HUES6 (cell line): ENCODE results near the gene ZNF213.

Experiments
- H3K27ac ChIP-seq: 2 replicates; pipeline ENCODE4 v1.7.0; 2013; ENCODE audit warnings: low read depth, mild to moderate bottlenecking, low read length, inconsistent platforms
- H3K27me3 ChIP-seq: 2 replicates; pipeline ENCODE4 v1.6.1; 2013; ENCODE audit warnings: low read length; ENCODE audit not compliant: control insufficient read depth, insufficient read depth
- H3K36me3 ChIP-seq: 2 replicates; pipeline ENCODE4 v1.6.1; 2013; ENCODE audit warnings: low read length; ENCODE audit not compliant: control insufficient read depth, insufficient read depth
- H3K4me1 ChIP-seq: 2 replicates; pipeline ENCODE4 v1.6.1; 2013; ENCODE audit warnings: low read length; ENCODE audit not compliant: control insufficient read depth, insufficient read depth
- H3K4me3 ChIP-seq: 2 replicates; pipeline ENCODE4 v1.5.1; 2013; ENCODE audit warnings: low read depth, low read length
- H3K9ac ChIP-seq: one replicate; pipeline ENCODE4 v1.6.1; 2013; ENCODE audit warnings: mild to moderate bottlenecking, low read length
- H3K9me3 ChIP-seq: 2 replicates; pipeline ENCODE4 v1.6.1; 2013; ENCODE audit warnings: low read depth, low read length; ENCODE audit not compliant: control insufficient read depth, insufficient read depth

ZNF213 gene

DNA sequence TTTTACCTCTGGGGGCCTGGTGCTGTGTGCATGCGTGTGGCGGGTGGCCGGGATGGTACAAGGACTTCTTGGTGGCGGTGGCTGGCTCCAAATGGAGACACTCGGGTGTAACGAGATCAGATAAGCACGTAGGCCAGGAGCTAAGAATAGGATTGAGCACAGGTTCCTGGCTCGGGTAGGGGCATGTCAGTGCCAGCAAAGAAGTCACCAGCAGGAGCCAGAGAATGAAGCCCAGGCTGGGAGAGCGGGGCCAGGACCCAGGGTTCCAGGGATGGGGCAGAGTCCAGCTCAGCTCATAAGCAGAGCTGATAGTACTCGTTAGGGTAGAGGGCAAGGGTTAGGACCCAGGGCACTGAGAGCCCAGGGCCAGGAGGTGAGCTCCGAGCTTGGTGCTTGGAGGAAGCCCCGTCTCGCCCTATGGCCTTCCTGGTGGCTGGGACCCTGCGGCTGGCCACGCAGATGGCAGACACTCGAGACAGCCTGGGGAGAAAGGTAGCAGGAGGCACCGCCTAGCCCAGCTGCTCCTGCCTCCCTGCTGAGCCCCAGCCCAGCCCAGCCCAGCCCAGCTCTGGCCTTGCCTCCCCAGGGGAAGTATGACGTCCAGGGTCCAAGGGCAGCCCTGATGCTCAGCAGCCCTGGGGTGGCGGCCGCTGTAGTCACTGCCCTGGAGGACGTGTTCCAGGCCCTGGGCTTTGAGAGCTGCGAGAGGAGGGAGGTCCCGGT is 8.9 kb downstream of the ZNF213 start:
- H3K4me1 ChIP-seq: no peaks in the 10 kb centered on the region
- H3K9ac ChIP-seq: no peak overlapping the region
- peaks cover 10% of the 10 kb centered on the region for H3K27me3 ChIP-seq
- no peak overlapping the region for H3K27ac ChIP-seq
- H3K36me3 ChIP-seq: peaks cover 24% of the 10 kb centered on the region
- H3K9me3 ChIP-seq: no peaks in the 10 kb centered on the region
- H3K4me3 ChIP-seq: no peak overlapping the region

DNA sequence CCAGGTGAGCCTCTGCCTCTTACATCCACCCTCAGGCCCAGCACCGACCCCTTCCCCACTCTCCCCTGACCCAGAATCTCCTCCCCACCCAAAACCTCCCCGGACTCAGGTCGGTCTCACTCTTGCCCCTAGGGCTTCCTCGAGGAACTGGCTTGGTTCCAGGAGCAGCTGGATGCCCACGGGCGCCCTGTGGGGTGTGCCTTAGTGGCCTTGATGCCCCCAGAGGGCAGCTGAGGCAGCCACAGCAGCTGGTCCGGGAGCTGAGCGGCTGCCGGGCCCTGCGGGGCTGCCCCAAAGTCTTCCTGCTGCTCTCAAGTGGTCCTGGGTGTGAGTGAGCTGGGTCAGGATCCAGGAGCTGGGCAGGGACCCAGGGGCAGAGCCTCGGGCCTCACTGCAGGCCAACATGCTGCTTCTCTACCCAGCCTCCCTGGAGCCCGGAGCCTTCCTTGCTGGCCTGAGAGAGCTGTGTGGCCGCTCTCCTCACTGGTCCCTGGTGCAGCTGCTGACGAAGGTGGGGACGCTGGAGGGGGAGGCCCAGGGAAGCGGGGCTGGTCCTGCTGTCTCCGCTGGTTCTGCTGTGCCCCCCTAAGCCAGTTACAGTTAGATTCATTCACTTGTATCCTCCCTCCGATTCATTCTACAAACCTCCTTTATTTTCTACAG is 9.6 kb downstream of the ZNF213 start:
- peaks cover 16% of the 10 kb centered on the region for H3K27me3 ChIP-seq
- peaks cover 5% of the 10 kb centered on the region for H3K4me1 ChIP-seq
- H3K9me3 ChIP-seq: no peaks in the 10 kb centered on the region
- H3K36me3 ChIP-seq: peaks cover 18% of the 10 kb centered on the region
- no peak overlapping the region for H3K9ac ChIP-seq
- H3K4me3 ChIP-seq: no peak overlapping the region
- no peak overlapping the region for H3K27ac ChIP-seq

DNA sequence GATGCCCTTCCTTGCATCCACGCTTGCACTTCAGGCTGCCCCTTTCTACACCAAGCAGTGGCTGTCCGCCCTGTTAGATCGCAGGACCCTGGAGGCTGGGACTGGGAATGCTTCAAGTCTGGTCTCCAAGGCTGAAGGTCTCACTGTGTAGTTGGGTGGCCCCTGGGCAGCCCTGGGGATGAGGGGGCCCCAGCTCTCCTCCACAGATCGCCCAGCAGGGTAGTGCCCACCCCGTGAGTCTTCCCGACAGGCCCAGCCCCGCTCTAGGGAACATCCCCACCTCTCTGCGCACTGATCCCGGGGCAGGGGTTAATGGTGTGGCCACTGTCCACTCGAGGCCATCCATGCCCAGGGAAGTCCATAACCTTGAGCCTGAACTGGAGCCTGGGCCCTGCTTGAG is 10.3 kb downstream of the ZNF213 start:
- H3K27me3 ChIP-seq: peaks cover 16% of the 10 kb centered on the region
- H3K36me3 ChIP-seq: peaks cover 18% of the 10 kb centered on the region
- no peak overlapping the region for H3K9ac ChIP-seq
- no peak overlapping the region for H3K4me3 ChIP-seq
- H3K4me1 ChIP-seq: peaks cover 6% of the 10 kb centered on the region
- H3K27ac ChIP-seq: no peak overlapping the region
- H3K9me3 ChIP-seq: no peaks in the 10 kb centered on the region

DNA sequence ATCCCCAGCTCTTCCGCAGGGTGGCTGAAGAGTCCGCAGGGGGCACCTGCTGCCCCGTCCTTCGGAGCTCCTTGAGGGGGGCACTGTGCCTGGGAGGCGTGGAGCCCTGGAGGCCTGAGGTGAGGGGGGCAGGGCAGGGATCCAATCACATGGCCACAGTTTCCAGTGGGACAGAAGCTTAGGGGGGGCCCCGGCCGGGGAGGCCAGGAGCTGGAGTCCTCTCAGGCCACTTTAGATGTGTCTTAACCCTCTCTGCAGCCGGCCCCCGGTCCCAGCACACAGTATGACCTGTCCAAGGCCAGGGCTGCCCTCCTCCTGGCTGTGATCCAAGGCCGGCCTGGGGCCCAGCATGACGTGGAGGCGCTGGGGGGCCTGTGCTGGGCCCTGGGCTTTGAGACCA is 10.8 kb downstream of the ZNF213 start:
- Histone ChIP-seq H3K9ac (no peak overlapping the region), H3K36me3 (peaks cover 18% of the 10 kb centered on the region), H3K4me3 (no peak overlapping the region), H3K27ac (no peak overlapping the region), H3K4me1 (peaks cover 6% of the 10 kb centered on the region), H3K9me3 (no peaks in the 10 kb centered on the region), H3K27me3 (peaks cover 16% of the 10 kb centered on the region)

DNA sequence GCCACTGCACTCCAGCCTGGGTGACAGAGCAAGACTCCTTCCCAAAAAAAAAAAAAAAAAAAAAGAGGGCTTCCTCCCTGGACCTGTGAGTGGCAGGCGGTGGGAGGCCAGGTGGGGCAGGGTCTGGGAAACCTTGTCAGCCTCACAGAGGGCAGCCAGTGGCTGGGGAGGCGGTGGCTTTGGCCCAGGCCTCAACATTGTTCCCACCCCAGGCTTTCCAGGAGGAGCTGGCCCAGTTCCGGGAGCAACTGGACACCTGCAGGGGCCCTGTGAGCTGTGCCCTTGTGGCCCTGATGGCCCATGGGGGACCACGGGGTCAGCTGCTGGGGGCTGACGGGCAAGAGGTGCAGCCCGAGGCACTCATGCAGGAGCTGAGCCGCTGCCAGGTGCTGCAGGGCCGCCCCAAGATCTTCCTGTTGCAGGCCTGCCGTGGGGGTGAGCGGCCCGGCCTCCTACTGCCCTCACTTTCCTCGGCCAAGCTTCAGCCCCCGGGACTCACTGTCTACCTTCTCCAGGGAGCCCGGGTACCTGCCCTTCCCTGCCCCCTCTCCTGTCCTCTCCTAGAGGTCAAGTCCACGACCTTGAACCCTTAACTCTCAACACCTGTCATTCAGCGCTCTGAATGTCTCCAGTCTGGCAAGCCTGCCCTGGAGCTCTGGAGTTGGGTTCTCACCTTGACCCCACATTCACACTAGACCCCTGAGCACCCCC is 12.4 kb downstream of the ZNF213 start:
- no peak overlapping the region for H3K4me3 ChIP-seq
- peaks cover 4% of the 10 kb centered on the region for H3K36me3 ChIP-seq
- H3K9ac ChIP-seq: no peak overlapping the region
- peaks cover 6% of the 10 kb centered on the region for H3K4me1 ChIP-seq
- peaks cover 16% of the 10 kb centered on the region for H3K27me3 ChIP-seq
- no peak overlapping the region for H3K27ac ChIP-seq
- H3K9me3 ChIP-seq: no peaks in the 10 kb centered on the region

DNA sequence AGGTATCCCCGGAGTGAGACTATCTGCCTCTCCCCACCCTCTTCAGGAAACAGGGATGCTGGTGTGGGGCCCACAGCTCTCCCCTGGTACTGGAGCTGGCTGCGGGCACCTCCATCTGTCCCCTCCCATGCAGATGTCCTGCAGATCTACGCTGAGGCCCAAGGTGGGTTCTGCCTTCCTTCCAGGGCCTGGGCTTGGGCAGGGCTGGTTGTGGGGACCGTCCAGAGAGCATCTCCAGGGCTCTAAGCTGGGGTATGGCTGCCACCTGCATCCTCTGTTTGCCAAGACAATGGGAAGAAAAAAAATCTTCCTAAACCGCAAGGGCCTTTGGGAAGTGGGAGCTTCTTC is 12.9 kb downstream of the ZNF213 start:
- Histone ChIP-seq H3K4me3 (no peak overlapping the region), H3K9ac (no peak overlapping the region), H3K4me1 (peaks cover 6% of the 10 kb centered on the region), H3K27ac (no peak overlapping the region), H3K9me3 (no peaks in the 10 kb centered on the region), H3K36me3 (no peaks in the 10 kb centered on the region), H3K27me3 (peaks cover 16% of the 10 kb centered on the region)

DNA sequence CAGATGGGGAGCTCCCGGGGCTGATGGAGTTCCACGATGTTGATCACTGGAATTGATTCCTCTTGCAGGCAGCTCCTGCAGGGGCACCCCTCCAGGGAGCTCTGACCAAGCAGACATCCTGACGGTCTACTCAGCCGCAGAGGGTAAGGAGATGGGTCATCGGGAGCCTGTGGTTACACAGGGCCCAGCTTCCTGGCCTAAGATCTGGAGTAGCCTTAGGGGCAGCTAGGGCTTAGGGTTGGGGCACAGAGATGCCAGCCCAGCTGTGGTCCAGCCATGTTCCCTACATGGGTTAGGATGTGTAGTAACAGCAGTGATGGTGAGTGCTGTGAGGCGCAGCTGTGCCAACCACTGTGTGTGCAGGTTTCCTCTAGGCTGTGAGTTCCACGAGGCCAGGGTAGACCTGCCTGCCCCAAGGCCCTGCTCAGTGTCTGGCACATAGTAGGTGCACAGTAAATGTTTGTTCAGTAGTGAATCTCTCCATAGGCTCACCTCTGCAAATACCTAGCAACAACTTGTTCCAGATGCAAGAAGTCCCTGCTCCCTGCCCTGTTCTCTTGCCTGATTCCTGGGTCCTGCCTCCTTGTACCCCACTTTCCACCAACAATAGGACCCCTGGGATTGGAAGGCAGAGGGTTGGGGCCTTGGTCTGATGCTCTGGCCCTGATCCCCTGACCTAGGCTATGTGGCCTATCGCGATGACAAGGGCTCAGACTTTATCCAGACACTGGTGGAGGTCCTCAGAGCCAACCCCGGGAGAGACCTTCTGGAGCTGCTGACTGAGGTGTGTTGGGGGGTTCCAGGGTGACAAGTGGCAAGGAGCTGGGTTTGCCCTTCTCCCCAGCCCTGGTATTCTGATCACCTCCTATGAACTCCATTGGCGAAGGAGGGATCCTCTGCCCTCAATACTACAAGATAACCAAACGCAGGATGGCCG is 13.7 kb downstream of the ZNF213 start:
- no peak overlapping the region for H3K27ac ChIP-seq
- H3K27me3 ChIP-seq: peaks cover 16% of the 10 kb centered on the region
- H3K9ac ChIP-seq: no peak overlapping the region
- peak overlapping the region; percentile 98; the same call in 1 of the 2 replicates for H3K4me3 ChIP-seq
- H3K4me1 ChIP-seq: peaks cover 6% of the 10 kb centered on the region
- H3K9me3 ChIP-seq: no peaks in the 10 kb centered on the region
- H3K36me3 ChIP-seq: no peaks in the 10 kb centered on the region

DNA sequence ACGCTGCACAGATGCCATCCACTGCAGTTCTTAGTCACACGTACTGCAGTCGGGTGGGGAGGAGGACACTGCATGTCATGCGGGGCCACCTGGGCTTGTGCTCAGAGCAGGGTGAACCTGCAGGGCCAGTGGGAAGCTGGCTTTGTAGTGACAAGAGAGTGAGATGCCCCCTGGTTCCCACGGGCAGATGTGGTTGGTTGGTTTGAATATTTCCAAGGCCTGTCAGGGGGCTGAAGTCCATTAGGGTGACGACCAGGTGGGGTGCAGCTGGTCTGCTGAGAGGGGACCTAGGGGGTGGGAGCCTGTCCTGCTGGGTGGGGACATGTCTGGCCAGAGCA is 14.3 kb downstream of the ZNF213 start:
- Histone ChIP-seq H3K36me3 (no peaks in the 10 kb centered on the region), H3K9me3 (no peaks in the 10 kb centered on the region), H3K27ac (no peak overlapping the region), H3K27me3 (peaks cover 16% of the 10 kb centered on the region), H3K4me3 (peak overlapping the region; percentile 98), H3K4me1 (peaks cover 6% of the 10 kb centered on the region), H3K9ac (peak overlapping the region; percentile 75)

DNA sequence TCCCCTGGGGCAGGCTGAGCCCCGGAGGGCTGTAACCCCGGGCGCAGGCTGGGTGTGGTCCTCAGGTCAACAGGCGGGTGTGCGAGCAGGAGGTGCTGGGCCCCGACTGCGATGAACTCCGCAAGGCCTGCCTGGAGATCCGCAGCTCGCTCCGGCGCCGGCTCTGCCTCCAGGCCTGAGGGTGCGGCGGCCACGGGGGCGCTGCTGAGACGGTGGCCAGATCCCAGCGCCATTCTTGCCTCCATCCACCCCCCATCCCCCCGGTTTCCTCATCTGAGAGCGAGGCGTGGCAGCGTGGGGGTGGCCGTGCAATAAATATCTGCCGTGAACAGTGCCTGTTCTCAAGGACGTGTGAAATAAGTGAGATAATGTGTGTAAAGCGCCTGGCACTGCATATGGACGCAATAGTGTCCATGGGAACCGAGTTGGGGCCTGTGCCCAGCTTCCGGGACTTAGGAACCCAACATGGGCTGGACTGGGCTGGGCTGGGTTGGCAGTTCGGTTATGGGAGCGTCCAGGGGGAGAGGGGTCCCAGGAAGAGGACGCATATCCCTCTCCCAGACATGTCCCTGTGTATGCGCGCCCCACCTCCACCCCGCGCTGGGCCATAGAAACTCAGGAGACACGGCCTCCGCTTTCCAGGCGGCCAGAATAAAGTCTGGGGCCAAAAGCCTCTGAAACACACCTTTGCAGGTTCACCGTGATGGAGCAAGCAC is 15.0 kb downstream of the ZNF213 start:
- Histone ChIP-seq H3K27ac (peak overlapping the region; percentile 41; the same call in 1 of the 2 replicates), H3K9me3 (no peaks in the 10 kb centered on the region)

More for the DNA sequence above, 15.0 kb downstream of the ZNF213 start:
- H3K36me3 ChIP-seq: no peaks in the 10 kb centered on the region
- H3K27me3 ChIP-seq: peaks cover 16% of the 10 kb centered on the region
- H3K9ac ChIP-seq: peak overlapping the region; percentile 75
- peak overlapping the region; percentile 98 for H3K4me3 ChIP-seq
- H3K4me1 ChIP-seq: peaks cover 6% of the 10 kb centered on the region
